CD4-positive, alpha-beta T cell (primary cell): Measurements from ENCODE around the gene SCRN2. TPM values are rescaled to one million over a fixed set of nuclear protein-coding genes. Genes with fewer than 3 reads are reported as not detected.

Experiments
- ATAC-seq: fragments of 200-7000 bp; cut with Tn5 transposase; one replicate; pipeline ENCODE4 v1.10.0; 2022; ENCODE audit warnings: mild to moderate bottlenecking; ENCODE audit not compliant: poor library complexity
- CTCF ChIA-PET: fragments of 350-600 bp; sonication (Branson Sonifier 250); formaldehyde crosslinking; loops from one replicate; lab custom pipeline; 2021; ENCODE audit warnings: antibody characterized with exemption, inconsistent platforms; lab: Charles Lee
- POLR2A ChIA-PET: fragments of 350-600 bp; sonication (Branson Sonifier 250); formaldehyde crosslinking; loops from one replicate; lab custom pipeline; 2021; ENCODE audit warnings: antibody characterized with exemption, inconsistent platforms; lab: Charles Lee
- DNase-seq, 14 experiments: peaks; one replicate each; pipeline ENCODE4 v3.0.0-alpha.2; 2013 to 2020; ENCODE audit warnings: mixed read lengths in 2 of 14
- H3K27ac ChIP-seq, 2 donors: one replicate each; pipeline versions ENCODE4 v1.5.1 to v1.7.0; 2013; ENCODE audit warnings: low read length in 2 of 2, low read depth in 1 of 2, mild to moderate bottlenecking in 1 of 2
- H3K27me3 ChIP-seq, 2 experiments: 1 replicate in 1 of 2; 2 replicates in 1 of 2; pipeline versions ENCODE4 v1.6.1 to v1.7.0; 2013; ENCODE audit warnings: low read length in 2 of 2, control low read depth in 1 of 2, mild to moderate bottlenecking in 1 of 2, moderate library complexity in 1 of 2; ENCODE audit not compliant: insufficient read depth in 2 of 2, control insufficient read depth in 1 of 2
- H3K36me3 ChIP-seq: one replicate; pipeline ENCODE4 v1.6.1; 2013; ENCODE audit warnings: low read length, control low read depth; ENCODE audit not compliant: insufficient read depth
- H3K4me1 ChIP-seq: one replicate; pipeline ENCODE4 v1.6.1; 2013; ENCODE audit warnings: low read length, control low read depth; ENCODE audit not compliant: insufficient read depth
- H3K4me3 ChIP-seq: one replicate; pipeline ENCODE4 v1.5.1; 2013; ENCODE audit warnings: mild to moderate bottlenecking, low read length, moderate library complexity
- H3K9me3 ChIP-seq, 2 experiments: 1 replicate in 1 of 2; 2 replicates in 1 of 2; pipeline versions ENCODE4 v1.6.1 to v1.7.0; 2013; ENCODE audit warnings: low read length in 2 of 2, mild to moderate bottlenecking in 2 of 2, control low read depth in 1 of 2, moderate library complexity in 1 of 2; ENCODE audit not compliant: control insufficient read depth in 1 of 2, insufficient read depth in 1 of 2
- H3K27ac Mint-ChIP-seq: one replicate; pipeline ENCODE4 v1.8.0; 2020; ENCODE audit warnings: mixed read lengths
- H3K27me3 Mint-ChIP-seq: one replicate; pipeline ENCODE4 v1.8.0; 2021; ENCODE audit warnings: mixed read lengths
- H3K36me3 Mint-ChIP-seq: one replicate; pipeline ENCODE4 v1.8.0; 2021; ENCODE audit warnings: low read depth, mixed read lengths
- H3K4me1 Mint-ChIP-seq: one replicate; pipeline ENCODE4 v1.8.0; 2021; ENCODE audit warnings: low read depth, mixed read lengths
- H3K4me3 Mint-ChIP-seq: one replicate; pipeline ENCODE4 v1.8.0; 2020; ENCODE audit warnings: mild to moderate bottlenecking, mixed read lengths
- H3K9me3 Mint-ChIP-seq: one replicate; pipeline ENCODE4 v1.8.0; 2020; ENCODE audit warnings: mixed read lengths
- CTCF ChIP-seq: fragments of 200-600 bp; IDR thresholded peaks from one replicate; pipeline ENCODE4 v1.8.0; 2022; ENCODE audit warnings: antibody characterized with exemption, mild to moderate bottlenecking
- intact Hi-C, 2 experiments: fragments of 100-400 bp; cut with DNase I in 1 of 2; cut with micrococcal nuclease in 1 of 2; formaldehyde crosslinking; loops; one replicate each; pipeline versions ENCODE4 v1.15.1 to v1.9.0; 2023 to 2025; cut with DNase I, micrococcal nuclease
- total RNA-seq, 174 experiments: library from RNA in 2 of 174; stranded (reverse) in 2 of 174; gene quantifications; one replicate each; pipeline ENCODE4 v1.2.3 and lab custom pipeline; 2021 to 2026

The SCRN2 gene
- total RNA-seq, 2 experiments from 2014 or later = 15.3 to 17.2 TPM

DNA sequence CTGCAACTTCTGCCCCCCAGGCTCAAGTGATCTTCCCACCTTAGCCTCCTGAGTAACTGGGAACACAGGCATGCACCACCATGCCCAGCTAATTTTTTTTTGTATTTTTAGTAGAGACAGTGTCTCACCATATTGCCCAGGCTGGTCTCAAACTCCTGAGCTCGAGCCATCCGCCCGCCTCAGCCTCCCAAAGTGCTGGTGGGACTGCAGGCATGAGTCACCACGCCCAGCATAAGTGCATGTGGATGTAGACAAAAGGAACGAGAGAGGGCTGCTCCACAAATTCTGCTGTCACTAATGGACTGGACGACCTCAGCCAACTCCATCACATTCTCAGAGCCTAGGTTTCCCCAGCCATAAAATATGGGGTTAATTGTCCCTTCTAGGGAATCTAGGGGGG lies 47.2 kb upstream of the SCRN2 start:
- no peak overlapping the region for H3K27ac ChIP-seq
- peaks cover 40% of the 10 kb centered on the region for H3K4me1 Mint-ChIP-seq
- no peak for TF ChIP-seq CTCF
- H3K36me3 ChIP-seq = peaks cover 3% of the 10 kb centered on the region
- no peak overlapping the region for H3K27ac Mint-ChIP-seq
- no peaks in the 10 kb centered on the region for H3K27me3 ChIP-seq
- H3K27me3 Mint-ChIP-seq = no peaks in the 10 kb centered on the region
- H3K4me3 Mint-ChIP-seq = no peak overlapping the region
- DNase-seq (no peak), ATAC-seq (no peak)
- CTCF ChIA-PET = interaction anchor here (3.7 to 4.2 kb wide), 2 partner anchors 42 to 48 kb away, joined by 66 to 86 read pairs; partner anchors contain the start of gene SCRN2
- no peak overlapping the region for H3K4me3 ChIP-seq
- POLR2A ChIA-PET = interaction anchor here (3.4 kb wide), 1 partner anchor 46 kb away, joined by 41 read pairs; the partner anchor contains the start of gene SCRN2
- H3K9me3 ChIP-seq = no peaks in the 10 kb centered on the region
- H3K4me1 ChIP-seq = peaks cover 33% of the 10 kb centered on the region
- no peaks in the 10 kb centered on the region for H3K9me3 Mint-ChIP-seq
- intact Hi-C loops = no loop called here
- H3K36me3 Mint-ChIP-seq = no peaks in the 10 kb centered on the region

DNA sequence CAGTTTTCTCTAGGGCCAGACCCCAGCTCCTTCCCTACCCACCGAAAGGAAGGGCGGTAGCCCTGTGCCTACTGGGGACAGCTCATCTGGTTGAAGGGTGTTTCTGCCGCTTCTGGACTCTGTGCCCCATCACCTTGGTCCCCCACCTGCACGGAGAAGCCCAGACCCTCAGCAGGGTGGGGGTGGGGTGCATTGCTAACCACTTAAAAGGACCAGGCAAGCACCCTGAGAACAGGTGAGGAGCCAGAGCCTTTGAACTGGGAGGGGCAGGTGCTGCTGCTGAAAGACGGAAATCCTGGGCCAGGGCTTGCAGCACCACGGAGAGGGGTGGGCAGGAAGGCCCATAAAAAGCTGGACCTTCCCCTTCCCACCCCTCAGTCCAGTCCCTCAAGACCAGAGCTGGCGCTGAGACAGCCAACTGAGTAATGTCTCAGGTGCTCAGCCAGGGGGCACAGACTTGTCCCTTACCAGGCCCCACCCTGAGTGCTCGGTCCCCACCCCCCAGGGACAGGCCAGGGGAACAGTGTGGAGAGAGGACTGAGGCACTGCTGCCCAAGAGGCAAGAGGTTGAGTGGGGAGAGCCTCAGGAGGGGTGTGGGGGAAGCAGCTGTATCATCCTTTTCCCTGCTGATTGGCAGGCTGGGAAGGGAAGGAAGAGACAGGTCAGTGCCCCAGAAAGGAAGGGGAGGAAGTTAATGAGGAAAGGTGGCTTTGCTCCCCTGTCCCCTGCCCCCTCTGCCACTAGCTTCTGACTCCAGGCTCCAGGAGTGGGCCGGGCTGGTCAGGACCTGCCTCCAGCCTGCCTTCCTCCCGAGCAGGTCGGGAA lies 44.0 kb upstream of the SCRN2 start:
- ChIA-PET POLR2A (interaction anchor here (0.7 to 3.3 kb wide), 6 partner anchors 10 to 86 kb away, joined by 3 to 14 read pairs (median 3); partner anchors contain the start of genes CDK5RAP3, SCRN2 and SP2), CTCF (interaction anchor here (1.9 to 2.2 kb wide), 3 partner anchors 38 to 44 kb away, joined by 6 to 10 read pairs (median 8); partner anchors contain the start of gene SCRN2)
- Histone ChIP-seq H3K4me1 (peaks cover 45% of the 10 kb centered on the region), H3K4me3 (no peak overlapping the region), H3K9me3 (no peaks in the 10 kb centered on the region), H3K36me3 (no peaks in the 10 kb centered on the region), H3K27me3 (no peaks in the 10 kb centered on the region), H3K27ac (no peak overlapping the region)
- TF ChIP-seq CTCF = no peak
- DNase-seq (peak in 5 of 14 experiments; percentile 6 to 40 (median 35)), ATAC-seq (peak; percentile 42)
- no peaks in the 10 kb centered on the region for H3K9me3 Mint-ChIP-seq
- no peaks in the 10 kb centered on the region for H3K36me3 Mint-ChIP-seq
- H3K27ac Mint-ChIP-seq = no peak overlapping the region
- H3K4me1 Mint-ChIP-seq = peaks cover 40% of the 10 kb centered on the region
- no peak overlapping the region for H3K4me3 Mint-ChIP-seq
- intact Hi-C loops = no loop called here
- H3K27me3 Mint-ChIP-seq = no peaks in the 10 kb centered on the region

GRCh38 chr17:47884427-47884740 lies 43.3 kb upstream of the SCRN2 start:
- H3K9me3 Mint-ChIP-seq = no peaks in the 10 kb centered on the region
- H3K27me3 Mint-ChIP-seq = no peaks in the 10 kb centered on the region
- no peaks in the 10 kb centered on the region for H3K36me3 ChIP-seq
- no peak for TF ChIP-seq CTCF
- POLR2A ChIA-PET = interaction anchor here (1.0 to 3.3 kb wide), 4 partner anchors 11 to 86 kb away, joined by 3 to 14 read pairs (median 4); partner anchors contain the start of genes CDK5RAP3, SCRN2 and SP2
- ATAC-seq (no peak), DNase-seq (no peak)
- no peak overlapping the region for H3K4me3 Mint-ChIP-seq
- peaks cover 35% of the 10 kb centered on the region for H3K4me1 Mint-ChIP-seq
- H3K4me1 ChIP-seq = peaks cover 41% of the 10 kb centered on the region
- H3K27ac ChIP-seq = no peak overlapping the region
- H3K4me3 ChIP-seq = no peak overlapping the region
- no peaks in the 10 kb centered on the region for H3K36me3 Mint-ChIP-seq
- CTCF ChIA-PET = interaction anchor here (1.9 kb wide), 2 partner anchors 37 to 41 kb away, joined by 6 to 10 read pairs; no protein-coding TSS in a partner anchor
- no peak overlapping the region for H3K27ac Mint-ChIP-seq
- no peaks in the 10 kb centered on the region for H3K27me3 ChIP-seq
- intact Hi-C loops = no loop called here
- H3K9me3 ChIP-seq = no peaks in the 10 kb centered on the region
